ENCODE measurements around the gene SENP3.
"Not testable (repeated sequence)": the region's sequence is repeated elsewhere in the genome, so short reads cannot be mapped to it uniquely, and the experiment has no call there.

SENP3 gene

GRCh38 chr17:7591596-7591995 is 29.9 kb downstream of the SENP3 start:
- no peak for TF ChIP-seq CTCF (IDR thresholded peaks at IDR 0.05)
- Mint-ChIP-seq H3K27me3 (ENCODE audit: low read depth, poor library complexity) (no peaks in the 10 kb centered on the region), H3K36me3 (ENCODE audit: low read depth) (peaks cover 51% of the 10 kb centered on the region), H3K4me3 (no peak overlapping the region), H3K27ac (peak overlapping the region; percentile 30), H3K4me1 (peaks cover 32% of the 10 kb centered on the region), H3K9me3 (no peaks in the 10 kb centered on the region)
- no peak for DNase-seq

GRCh38 chr17:7592422-7593021 is 30.8 kb downstream of the SENP3 start:
- H3K27ac Mint-ChIP-seq: peak overlapping the region; percentile 70
- H3K27me3 Mint-ChIP-seq (ENCODE audit: low read depth, poor library complexity): no peaks in the 10 kb centered on the region
- no peak for DNase-seq
- H3K4me1 Mint-ChIP-seq: peaks cover 30% of the 10 kb centered on the region
- TF ChIP-seq CTCF (IDR thresholded peaks at IDR 0.05): no peak
- no peaks in the 10 kb centered on the region for H3K9me3 Mint-ChIP-seq
- peaks cover 60% of the 10 kb centered on the region for H3K36me3 Mint-ChIP-seq (ENCODE audit: low read depth)
- no peak overlapping the region for H3K4me3 Mint-ChIP-seq

GRCh38 chr17:7593296-7593695 is 31.6 kb downstream of the SENP3 start:
- Mint-ChIP-seq H3K27ac (peak overlapping the region; percentile 23), H3K4me1 (peaks cover 27% of the 10 kb centered on the region), H3K36me3 (ENCODE audit: low read depth) (peaks cover 64% of the 10 kb centered on the region), H3K9me3 (no peaks in the 10 kb centered on the region), H3K4me3 (no peak overlapping the region), H3K27me3 (ENCODE audit: low read depth, poor library complexity) (no peaks in the 10 kb centered on the region)
- TF ChIP-seq CTCF (IDR thresholded peaks at IDR 0.05): no peak
- DNase-seq: no peak

- H3K36me3 Mint-ChIP-seq (ENCODE audit: low read depth): peaks cover 72% of the 10 kb centered on the region
- peaks cover 18% of the 10 kb centered on the region for H3K4me1 Mint-ChIP-seq
- DNase-seq; H3K27ac Mint-ChIP-seq; H3K9me3 Mint-ChIP-seq; H3K4me3 Mint-ChIP-seq; H3K27me3 Mint-ChIP-seq (ENCODE audit: low read depth, poor library complexity): not testable (repeated sequence)
Observed at GRCh38 chr17:7597561-7597960, 35.8 kb downstream of the SENP3 start.

GRCh38 chr17:7606280-7606679 is 44.6 kb downstream of the SENP3 start:
- DNase-seq: no peak
- Mint-ChIP-seq H3K4me3 (no peak overlapping the region), H3K27me3 (ENCODE audit: low read depth, poor library complexity) (peaks cover 6% of the 10 kb centered on the region), H3K36me3 (ENCODE audit: low read depth) (peaks cover 55% of the 10 kb centered on the region), H3K27ac (no peak overlapping the region), H3K9me3 (no peaks in the 10 kb centered on the region), H3K4me1 (peaks cover 12% of the 10 kb centered on the region)
- TF ChIP-seq CTCF (IDR thresholded peaks at IDR 0.05): no peak

GRCh38 chr17:7610641-7611040 is 48.9 kb downstream of the SENP3 start:
- H3K4me3 Mint-ChIP-seq: peak overlapping the region; percentile 38
- H3K36me3 Mint-ChIP-seq (ENCODE audit: low read depth): peaks cover 33% of the 10 kb centered on the region
- H3K27ac Mint-ChIP-seq: no peak overlapping the region
- peaks cover 40% of the 10 kb centered on the region for H3K4me1 Mint-ChIP-seq
- H3K9me3 Mint-ChIP-seq: no peaks in the 10 kb centered on the region
- no peak for DNase-seq
- peaks cover 6% of the 10 kb centered on the region for H3K27me3 Mint-ChIP-seq (ENCODE audit: low read depth, poor library complexity)
- TF ChIP-seq CTCF (IDR thresholded peaks at IDR 0.05): no peak
